ENCODE data around the gene SLTM.
"Not testable (repeated sequence)": the region's sequence is repeated elsewhere in the genome, so short reads cannot be mapped to it uniquely, and the experiment has no call there.

The SLTM gene

GRCh38 chr15:58842713-58843396 is 90.6 kb downstream of the SLTM start:
- peaks cover 12% of the 10 kb centered on the region for H3K36me3 Mint-ChIP-seq
- H3K27me3 Mint-ChIP-seq = no peaks in the 10 kb centered on the region
- H3K4me3 Mint-ChIP-seq = no peak overlapping the region
- H3K4me1 Mint-ChIP-seq = no peaks in the 10 kb centered on the region
- DNase-seq = no peak
- no peaks in the 10 kb centered on the region for H3K9me3 Mint-ChIP-seq
- CTCF ChIA-PET = no interaction called here
- H3K27ac Mint-ChIP-seq = no peak overlapping the region

- DNase-seq = no peak
- no peaks in the 10 kb centered on the region for H3K9me3 Mint-ChIP-seq
- CTCF ChIA-PET = interaction anchor here (0.6 to 1.1 kb wide), 4 partner anchors 38 to 689 kb away, joined by 3 read pairs; no protein-coding TSS in a partner anchor
- no peaks in the 10 kb centered on the region for H3K27me3 Mint-ChIP-seq
- no peak overlapping the region for H3K27ac Mint-ChIP-seq
- H3K36me3 Mint-ChIP-seq = no peaks in the 10 kb centered on the region
- H3K4me1 Mint-ChIP-seq = no peaks in the 10 kb centered on the region
- H3K4me3 Mint-ChIP-seq = no peak overlapping the region
Observed at GRCh38 chr15:58840048-58840447, 93.4 kb downstream of the SLTM start.

GRCh38 chr15:58839485-58839884 is 94.0 kb downstream of the SLTM start:
- Mint-ChIP-seq H3K4me3 (no peak overlapping the region), H3K9me3 (no peaks in the 10 kb centered on the region)

GRCh38 chr15:58833681-58834426 is 99.6 kb downstream of the SLTM start:
- H3K4me1 Mint-ChIP-seq, H3K4me3 Mint-ChIP-seq, DNase-seq, H3K27me3 Mint-ChIP-seq, H3K9me3 Mint-ChIP-seq, H3K27ac Mint-ChIP-seq, CTCF ChIA-PET, H3K36me3 Mint-ChIP-seq: not testable (repeated sequence)

More at GRCh38 chr15:58839485-58839884, 94.0 kb downstream of the SLTM start:
- no peak for DNase-seq
- Mint-ChIP-seq H3K27me3 (no peaks in the 10 kb centered on the region), H3K36me3 (no peaks in the 10 kb centered on the region), H3K27ac (no peak overlapping the region), H3K4me1 (no peaks in the 10 kb centered on the region)
- CTCF ChIA-PET = interaction anchor here (0.6 to 1.1 kb wide), 4 partner anchors 38 to 689 kb away, joined by 3 read pairs; no protein-coding TSS in a partner anchor

- Mint-ChIP-seq H3K9me3 (no peaks in the 10 kb centered on the region), H3K36me3 (peaks cover 14% of the 10 kb centered on the region), H3K27me3 (no peaks in the 10 kb centered on the region), H3K4me3 (no peak overlapping the region), H3K4me1 (no peaks in the 10 kb centered on the region), H3K27ac (no peak overlapping the region)
- CTCF ChIA-PET = no interaction called here
- DNase-seq = no peak
Observed at GRCh38 chr15:58830556-58830955, 102.9 kb downstream of the SLTM start.
